ENCODE measurements around the gene HDAC9.

- TF ChIP-seq POLR2A (IDR thresholded peaks at IDR 0.05) = no peak
- TF ChIP-seq, protein P1, sequence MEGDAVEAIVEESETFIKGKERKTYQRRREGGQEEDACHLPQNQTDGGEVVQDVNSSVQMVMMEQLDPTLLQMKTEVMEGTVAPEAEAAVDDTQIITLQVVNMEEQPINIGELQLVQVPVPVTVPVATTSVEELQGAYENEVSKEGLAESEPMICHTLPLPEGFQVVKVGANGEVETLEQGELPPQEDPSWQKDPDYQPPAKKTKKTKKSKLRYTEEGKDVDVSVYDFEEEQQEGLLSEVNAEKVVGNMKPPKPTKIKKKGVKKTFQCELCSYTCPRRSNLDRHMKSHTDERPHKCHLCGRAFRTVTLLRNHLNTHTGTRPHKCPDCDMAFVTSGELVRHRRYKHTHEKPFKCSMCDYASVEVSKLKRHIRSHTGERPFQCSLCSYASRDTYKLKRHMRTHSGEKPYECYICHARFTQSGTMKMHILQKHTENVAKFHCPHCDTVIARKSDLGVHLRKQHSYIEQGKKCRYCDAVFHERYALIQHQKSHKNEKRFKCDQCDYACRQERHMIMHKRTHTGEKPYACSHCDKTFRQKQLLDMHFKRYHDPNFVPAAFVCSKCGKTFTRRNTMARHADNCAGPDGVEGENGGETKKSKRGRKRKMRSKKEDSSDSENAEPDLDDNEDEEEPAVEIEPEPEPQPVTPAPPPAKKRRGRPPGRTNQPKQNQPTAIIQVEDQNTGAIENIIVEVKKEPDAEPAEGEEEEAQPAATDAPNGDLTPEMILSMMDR (IDR thresholded peaks at IDR 0.05) = no peak
Observed at GRCh38 chr7:18777314-18777713, 281.8 kb downstream of the HDAC9 start.
